HG03045 (cell line): ENCODE results near the gene CSF2RB.
"Not testable (repeated sequence)": the region's sequence is repeated elsewhere in the genome, so short reads cannot be mapped to it uniquely, and the experiment has no call there.

Experiments
- ATAC-seq: cut with Tn5 transposase; IDR thresholded peaks from one replicate; pipeline ENCODE4 v1.9.1; 2021; ENCODE audit warnings: mild to moderate bottlenecking, moderate library complexity; ENCODE audit not compliant: unreplicated experiment

Gene CSF2RB

DNA sequence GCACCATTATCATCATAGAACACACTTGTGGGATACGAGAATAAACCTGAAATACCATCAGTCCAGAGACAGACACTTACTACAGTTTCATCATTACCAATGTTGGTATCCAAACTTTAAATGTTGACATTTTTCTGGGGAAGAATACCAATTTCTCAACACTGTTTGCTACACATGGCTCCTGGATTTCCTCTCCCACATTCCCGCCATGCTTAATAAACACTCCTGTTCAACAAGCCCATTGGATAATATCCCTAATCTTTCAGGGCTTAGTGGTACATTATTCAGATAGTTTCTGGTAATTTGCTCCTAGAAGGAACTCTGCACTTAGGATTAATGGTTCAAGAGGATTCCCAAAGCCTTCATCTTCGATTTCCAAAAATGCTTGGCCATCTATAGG, 48.2 kb downstream of the CSF2RB start:
- ATAC-seq, result no peak

DNA sequence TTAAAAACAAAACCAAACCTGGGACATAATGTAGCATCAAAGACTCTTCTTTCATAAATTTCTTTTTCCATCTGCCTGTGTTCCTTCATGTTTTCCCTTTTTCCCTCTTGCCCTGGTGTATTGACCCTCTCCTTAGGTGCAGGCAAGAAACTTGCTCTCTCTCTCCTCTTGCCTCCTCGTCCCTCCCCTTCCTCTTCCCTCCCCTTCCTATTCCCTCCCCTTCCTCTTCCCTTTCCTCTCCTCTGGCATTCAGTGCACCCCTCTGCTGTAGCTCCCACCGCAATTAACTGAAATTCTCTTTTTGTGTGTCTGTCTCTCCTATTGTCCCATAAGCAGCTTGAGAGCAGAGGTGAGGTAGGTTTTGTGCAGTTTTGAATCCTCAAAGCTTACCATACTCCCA, 49.9 kb downstream of the CSF2RB start:
- ATAC-seq, result no peak

DNA sequence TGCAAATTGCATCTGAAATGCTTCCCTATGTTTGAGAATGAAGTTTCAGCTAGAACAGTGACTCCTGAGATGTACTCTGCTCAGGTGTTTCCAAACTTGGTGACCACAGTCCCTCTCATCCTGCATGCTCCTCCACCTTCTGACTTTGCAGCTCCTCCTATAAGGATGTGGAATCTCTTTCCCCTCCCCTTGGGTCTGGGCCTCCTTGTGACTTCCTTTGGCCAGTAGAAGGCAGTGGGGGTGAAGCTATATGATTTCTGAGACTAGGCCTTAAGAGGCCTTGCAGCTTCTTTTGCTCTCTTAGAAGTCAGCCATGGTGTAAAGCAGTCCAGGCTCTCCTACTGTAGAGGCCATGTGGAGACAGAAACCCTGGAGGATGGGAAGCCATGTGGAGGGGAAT, 50.7 kb downstream of the CSF2RB start:
- no peak for ATAC-seq

DNA sequence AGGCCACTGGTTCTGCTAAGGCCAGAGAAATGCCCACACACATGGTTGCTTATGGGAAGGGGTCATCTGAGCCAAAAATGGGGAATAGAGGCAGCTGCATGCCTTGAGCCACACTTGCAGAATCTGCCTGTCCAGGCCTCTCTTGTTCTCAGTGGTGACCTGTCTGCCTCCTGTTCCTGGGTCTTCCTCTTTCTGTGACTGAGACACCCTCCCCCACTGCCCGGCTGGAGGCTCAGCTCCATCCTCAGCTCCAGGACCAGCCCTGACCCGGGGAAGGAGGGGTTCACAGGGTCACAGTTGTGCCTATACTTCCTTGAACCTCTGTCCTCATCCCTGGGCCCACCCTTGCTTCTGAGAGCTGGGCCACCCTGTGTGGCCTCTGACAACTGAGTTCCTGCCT, 52.3 kb downstream of the CSF2RB start:
- ATAC-seq, result no peak

DNA sequence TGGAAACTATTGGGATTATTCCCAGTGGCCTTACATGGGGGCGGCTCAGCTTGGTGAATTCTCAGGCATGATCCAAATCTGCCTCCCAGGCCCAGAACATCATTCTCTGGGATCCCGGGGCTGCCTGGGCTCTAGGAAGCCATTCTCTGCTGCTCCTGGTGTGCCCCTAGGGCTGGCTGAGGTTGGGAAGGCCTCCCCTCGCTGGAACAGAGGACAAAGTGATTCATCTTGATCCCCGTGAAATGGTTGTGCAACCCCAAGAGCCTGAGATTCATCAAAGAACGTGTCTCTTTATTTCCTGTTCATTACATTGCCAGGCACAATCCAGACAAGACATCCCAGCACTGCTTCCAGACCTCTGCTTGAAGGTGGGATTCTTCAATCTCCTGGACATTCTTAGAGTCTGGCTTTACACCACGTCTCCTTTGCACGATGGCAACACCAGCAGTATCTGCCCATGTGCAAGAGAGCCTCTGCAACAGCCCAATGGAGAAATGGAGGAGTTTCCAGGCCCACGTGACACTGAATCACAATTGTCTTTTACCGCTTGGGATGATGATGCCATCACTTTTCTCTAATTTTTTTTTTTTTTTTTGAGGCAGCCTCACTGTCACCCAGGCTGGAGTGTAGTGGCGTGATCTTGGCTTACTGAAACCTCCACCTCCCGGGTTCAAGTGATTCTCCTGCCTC, 53.6 kb downstream of the CSF2RB start:
- ATAC-seq, result no peak

DNA sequence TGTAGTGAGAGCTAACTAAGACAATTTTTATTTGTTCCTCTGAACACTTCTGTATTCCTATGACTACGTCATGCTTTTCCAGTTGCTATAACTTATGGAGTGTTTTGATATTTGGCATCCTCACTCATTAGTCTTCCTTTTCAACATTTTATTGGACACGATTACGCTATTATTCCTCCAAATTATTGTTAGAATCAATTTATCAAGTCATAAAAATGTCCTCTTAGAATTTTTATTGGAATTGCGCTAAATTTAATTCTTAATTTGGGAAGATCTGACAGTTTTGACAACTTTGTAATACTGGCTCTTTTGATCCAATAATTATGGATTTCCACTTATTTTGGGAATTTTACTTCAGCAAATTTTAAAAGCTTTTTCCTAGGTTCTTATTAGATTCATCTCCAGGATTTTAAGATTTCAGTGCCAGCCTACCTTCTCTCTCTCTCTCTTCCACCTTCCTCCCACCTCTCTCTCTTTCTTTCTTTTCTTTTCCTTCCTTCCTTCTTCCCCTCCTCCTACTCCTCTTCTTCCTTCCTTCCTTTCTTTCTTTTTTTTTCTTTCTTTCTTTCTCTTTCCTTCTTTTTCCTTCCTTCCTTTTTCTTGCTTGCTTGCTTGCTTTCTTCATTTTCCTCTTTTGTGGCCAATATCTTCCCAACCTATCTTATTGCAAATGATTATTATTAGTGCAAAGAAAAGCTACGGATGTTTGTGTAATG, 55.0 kb downstream of the CSF2RB start:
- ATAC-seq, result no peak

DNA sequence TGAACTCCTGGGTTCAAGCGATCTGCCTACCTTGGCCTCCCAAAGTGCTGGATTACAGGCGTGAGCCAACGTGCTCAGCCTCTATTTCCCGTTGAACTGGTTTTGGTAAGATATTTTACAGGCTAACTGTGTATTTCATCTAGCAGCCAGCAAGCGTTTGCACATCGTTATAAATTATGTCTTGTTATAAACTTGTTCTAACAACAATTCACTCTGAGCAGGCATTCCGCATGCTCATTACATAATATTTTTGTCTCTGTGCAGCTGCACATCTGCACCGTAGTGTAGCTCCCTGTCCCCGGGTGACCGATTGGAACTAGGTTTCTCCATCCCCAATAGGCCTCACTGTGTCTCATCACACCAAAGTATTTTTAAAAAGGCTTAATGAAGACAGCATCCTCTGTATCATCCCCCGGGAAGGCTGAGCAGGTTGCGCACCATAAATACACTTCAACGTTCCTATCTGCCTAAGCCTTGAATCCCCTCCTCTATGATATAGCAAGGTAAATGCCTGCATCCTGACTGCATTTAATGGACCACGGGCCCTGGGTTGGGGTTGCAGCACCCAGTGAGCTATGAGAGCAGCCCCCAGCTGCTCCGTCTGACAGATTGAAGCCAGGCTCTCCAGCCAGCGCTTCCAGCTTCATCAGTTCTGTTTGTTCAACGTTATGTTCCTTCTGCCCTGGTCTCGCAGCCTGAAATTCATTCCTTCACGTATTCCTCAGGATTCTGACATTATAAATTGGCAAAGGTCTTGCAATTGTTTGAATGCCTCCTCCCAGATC, 58.1 kb downstream of the CSF2RB start:
- ATAC-seq, result no peak

DNA sequence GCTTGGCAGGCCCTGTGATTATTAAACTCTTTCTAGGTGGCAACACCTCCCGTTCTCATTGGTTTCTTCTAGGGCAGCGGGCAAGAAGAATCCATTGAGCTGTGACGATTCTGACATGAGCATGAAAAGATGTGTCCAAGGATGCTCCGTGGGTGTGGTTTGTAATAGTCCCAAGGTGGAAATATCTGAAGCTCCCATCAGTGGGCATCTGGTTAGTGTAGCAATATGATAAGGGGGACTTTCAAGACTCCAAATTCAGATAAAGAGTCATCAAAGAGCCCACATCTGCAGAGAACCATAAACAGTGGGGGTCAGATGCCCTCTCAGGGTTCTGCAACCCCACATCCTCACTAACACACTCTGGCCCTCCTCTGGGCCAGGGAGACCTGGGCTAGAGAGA, 63.2 kb downstream of the CSF2RB start:
- no peak for ATAC-seq

DNA sequence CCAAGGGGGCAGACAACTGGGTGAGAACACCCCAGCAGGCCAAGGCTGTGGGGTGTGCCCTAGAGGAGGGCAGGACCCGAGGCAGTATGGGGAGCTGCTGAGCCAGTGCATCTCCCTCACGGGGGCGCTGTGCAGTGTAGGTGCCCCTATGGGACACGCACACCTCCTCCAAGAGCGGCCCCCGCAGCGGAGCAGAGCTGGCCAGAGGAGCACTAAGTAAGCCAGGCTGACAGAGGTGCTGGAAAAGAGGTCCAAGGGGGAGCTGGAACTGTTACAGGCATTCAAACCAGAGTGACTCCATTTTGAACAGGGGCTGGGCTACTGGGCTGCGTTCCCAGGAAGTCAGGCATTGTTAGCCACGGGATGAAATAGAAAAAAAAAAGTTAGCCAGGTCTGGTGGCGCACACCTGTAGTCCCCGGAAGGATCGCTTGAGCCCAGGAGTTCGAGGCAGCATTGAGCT, 64.0 kb downstream of the CSF2RB start:
- ATAC-seq, result no peak

DNA sequence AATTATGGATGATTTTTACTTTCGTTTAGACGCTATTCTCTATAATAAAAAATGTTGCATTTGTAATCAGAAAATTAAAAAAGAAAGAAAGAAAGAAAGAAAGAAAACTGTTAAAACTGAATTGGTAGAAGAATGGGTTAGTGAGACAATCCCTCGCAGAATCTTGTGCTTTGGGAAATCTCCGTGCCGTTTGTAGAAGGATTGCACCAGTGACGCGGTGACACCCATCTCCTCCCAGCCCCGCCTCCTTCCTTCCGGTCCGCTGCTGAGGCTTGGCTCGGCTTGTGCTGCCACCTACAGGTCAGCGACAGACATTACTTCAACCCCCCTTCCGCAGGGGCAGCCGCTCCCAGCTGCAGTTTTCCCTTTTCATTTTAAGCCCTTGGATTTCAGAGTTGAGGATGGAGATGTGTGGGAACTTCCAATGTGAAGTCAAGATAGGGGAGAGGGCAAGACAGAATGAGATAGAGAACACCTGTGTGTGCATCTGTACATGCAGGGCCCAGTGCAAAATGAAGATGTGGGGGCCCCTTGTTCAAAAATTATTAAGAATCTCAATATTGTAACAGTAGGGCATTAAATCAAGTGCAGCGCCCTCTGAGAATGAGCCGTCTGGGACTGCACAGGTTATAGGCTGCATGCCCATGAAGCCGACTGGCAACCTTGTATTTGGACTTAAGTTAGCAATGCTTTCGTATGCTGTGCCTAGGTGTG, 64.7 kb downstream of the CSF2RB start:
- peak; percentile 69 for ATAC-seq

DNA sequence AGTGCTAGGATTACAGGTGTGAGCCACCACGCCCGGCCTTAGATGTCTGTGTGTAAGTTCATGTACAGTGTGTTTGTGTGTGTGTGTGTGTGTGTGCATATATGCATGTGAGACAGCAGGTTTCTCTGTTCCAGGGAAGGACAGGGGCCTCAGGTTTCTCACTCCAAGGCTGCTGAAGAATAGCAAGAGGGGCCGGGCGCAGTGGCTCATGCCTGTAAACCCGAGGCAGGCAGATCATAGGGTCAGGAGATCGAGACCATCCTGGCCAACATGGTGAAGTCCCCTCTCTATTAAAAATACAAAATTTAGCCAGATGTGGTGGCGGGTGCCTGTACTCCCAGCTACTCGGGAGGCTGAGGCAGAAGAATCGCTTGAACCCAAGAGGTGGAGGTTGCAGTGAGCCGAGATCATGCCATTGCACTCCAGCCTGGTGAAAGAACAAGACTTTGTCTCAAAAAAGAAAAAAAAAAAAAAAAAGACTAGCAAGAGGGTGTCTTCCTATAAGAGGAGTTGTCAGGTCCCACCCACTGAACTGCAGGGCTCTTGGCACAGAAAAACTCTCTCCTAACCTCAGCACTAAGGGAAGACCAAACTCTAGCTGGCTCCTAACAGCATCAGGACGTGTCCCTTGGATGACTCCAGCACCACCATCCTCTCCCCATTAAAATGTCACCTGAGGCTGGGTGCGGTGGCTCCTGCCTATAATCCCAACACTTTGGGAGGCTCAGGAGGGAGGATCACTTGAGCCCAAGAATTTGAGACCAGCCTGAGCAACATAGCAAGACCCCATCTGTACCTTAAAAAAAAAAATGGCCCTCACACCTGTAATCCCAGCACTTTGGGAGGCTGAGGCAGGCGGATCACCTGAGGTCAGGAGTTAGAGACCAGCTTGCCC, 65.8 kb downstream of the CSF2RB start:
- ATAC-seq, result no peak

DNA sequence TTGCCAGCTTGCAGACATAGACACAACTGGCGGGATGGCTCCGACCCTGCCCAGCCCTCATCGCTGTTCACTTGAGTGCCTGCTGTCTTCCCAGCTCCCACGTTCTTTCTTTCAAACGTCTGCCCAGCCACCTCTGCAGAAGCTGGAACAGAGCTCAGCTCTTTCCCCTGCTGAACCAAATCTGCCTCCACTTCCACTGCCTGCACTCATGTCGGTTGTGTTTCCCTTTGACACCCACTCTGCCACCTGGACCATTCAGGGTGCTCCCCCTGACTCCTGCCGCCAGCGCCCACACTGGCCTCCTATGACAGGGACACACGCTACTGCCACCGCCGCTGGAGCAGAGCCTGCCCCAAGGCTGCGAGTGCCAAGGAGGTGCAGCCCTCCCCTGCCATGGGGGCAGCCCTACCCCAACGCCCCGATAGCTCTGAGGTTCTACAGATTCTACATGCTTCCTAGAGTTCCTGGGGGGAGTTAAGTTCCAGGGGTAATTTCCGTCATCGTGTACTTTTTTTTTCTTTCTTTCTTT, 67.9 kb downstream of the CSF2RB start:
- no peak for ATAC-seq

DNA sequence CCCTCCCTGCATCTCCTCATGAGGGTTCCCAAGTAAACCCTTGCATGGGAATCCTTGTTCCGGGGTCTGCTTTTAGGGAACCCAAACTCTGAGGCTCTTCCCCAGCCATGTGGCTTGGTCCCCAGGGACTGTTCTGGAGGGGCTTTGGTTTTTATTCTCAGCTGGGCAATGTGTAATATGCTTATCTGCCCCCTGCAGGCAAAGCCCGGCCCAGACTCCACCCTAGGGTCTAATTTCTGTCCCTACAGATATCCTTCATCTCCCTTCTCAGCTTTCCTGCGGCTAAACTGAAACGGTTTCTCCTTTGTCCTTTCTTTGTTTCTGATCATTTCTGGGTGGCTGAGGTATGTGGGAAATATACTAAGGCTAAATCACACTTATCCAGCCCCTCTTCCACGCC, 68.7 kb downstream of the CSF2RB start:
- ATAC-seq, result no peak

DNA sequence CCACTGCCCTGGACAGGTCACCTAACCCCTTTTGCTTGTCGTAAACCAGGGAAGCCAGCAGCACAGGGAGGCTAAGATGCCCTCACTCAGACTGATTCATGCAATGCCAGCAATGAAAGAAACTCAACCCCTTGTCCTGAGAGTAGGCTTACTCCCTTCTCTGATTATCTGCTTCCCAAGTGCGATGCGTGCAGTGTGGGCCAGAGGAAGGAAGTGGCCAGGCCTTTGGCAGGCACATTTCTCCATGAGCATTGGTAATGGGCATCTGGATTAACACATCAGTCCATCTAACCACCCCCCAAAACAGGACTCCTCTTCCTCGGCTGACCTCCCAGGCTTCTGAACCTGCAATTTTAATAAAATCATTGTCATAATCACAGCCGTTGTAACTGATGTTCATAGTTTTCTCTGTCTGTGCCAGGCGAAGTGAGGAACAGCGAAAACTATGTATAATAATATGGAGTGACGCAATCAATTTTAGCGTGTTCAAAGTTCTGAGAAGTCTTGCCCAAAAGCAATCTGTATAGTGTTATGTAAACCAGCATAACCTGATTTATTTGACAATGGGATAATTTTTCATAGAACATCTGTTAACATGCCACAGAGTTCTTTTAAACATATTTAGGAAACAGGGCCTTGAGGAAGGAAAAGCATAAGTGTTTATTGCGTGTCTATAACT, 71.9 kb downstream of the CSF2RB start:
- no peak for ATAC-seq

DNA sequence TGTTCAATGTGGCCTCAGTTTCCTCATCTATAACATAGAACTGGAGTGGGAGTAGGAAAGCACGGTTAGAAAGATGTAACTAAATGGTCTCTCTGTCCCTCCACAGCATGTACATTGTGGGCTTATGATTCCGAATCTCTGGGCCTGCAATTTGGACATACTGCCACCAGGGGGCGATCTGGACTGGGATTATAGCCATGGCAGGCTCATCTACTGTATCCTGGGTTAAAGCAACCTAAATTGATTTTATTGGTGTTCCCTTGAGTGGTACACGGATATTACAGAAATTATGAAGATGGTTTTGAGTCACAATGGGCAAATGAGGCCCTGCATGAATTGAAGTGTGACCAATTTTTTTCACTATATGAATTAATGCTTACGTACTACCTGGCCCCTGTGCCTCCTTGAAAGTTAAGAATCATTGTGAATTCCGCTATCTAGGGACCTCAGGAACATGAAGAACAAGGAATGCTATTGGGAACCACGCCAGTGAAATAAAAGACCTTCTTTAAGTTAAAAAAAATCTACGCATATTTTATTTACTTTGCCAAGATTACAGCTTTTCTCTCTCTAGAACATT, 72.9 kb downstream of the CSF2RB start:
- ATAC-seq, result no peak

DNA sequence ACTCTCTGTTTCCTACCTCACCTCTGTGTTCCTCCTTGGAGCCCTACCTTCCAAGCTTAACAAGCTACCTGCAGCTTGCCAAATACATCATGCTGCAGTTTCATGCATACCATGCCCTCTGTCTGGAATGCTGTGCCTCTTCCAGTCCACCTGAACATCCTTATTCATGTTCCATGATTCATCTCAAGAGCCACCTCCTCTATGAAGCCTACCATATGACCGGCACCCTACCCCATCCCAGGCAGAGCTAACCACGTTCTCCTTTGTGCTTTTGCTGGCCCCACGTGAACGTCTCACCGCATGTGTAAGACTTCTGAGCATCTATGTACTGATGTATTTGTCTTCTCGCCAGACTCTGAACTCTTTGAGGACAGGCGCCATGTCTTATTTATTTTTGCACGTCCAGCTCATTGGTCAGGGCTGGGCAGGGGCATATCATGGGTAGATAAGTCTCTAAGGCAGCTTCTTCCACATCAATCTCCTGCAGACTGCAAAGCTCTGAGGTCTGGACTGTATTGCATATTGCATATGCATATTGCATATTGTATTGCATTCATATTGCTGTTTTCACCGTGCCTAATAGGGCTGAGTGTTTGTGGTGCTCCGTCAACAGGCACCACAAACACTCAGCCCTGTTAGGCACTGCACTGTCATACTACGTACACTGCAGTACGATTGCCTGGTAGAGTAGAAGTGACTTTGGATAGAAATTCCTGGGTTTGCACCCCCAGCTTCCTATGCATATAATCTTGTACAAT, 74.8 kb downstream of the CSF2RB start:
- no peak for ATAC-seq

DNA sequence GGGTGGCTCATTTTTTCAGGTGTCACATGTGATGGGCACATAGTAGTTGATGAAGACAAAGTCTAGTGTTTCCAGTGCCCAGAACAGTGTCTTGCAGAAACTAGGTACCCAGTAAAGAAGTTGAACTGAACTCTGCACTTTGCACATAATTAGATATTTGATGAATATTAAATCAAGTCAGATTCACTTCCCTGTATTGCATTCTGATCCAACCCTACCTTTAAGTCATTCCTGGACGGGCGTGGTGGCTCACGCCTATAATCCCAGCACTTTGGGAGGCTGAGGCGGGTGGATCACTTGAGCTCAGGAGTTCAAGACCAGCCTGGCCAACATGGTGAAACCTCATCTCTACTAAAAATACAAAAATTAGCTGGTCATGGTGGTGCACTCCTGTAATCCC, 75.6 kb downstream of the CSF2RB start:
- not testable (repeated sequence) for ATAC-seq
